Endodermal cell (in vitro differentiated cells): ENCODE results near the gene COMMD8. TPM values are rescaled to one million over a fixed set of nuclear protein-coding genes. Genes with fewer than 3 reads are reported as not detected.

Source experiments
- DNase-seq: peaks from one replicate; pipeline ENCODE4 v3.0.0-alpha.2; 2017
- H3K27ac ChIP-seq: 2 replicates; pipeline ENCODE4 v1.5.1; 2013; ENCODE audit warnings: mild to moderate bottlenecking, low read depth, low read length, moderate library complexity
- H3K27me3 ChIP-seq: 2 replicates; pipeline ENCODE4 v1.6.1; 2013; ENCODE audit warnings: mild to moderate bottlenecking, low read length, moderate library complexity; ENCODE audit not compliant: insufficient read depth, control insufficient read depth, poor library complexity, severe bottlenecking
- H3K36me3 ChIP-seq: 2 replicates; pipeline ENCODE4 v1.7.0; 2013; ENCODE audit warnings: mild to moderate bottlenecking, low read length, moderate library complexity; ENCODE audit not compliant: control insufficient read depth, insufficient read depth
- H3K4me1 ChIP-seq: one replicate; pipeline ENCODE4 v1.7.0; 2013; ENCODE audit warnings: low read length; ENCODE audit not compliant: control insufficient read depth, insufficient read depth
- H3K4me3 ChIP-seq: 2 replicates; pipeline ENCODE4 v1.5.1; 2013; ENCODE audit warnings: mild to moderate bottlenecking, low read length, moderate library complexity
- H3K9ac ChIP-seq: 2 replicates; pipeline ENCODE4 v1.6.1; 2013; ENCODE audit warnings: mild to moderate bottlenecking, low read length, moderate library complexity; ENCODE audit not compliant: poor library complexity, severe bottlenecking; ENCODE audit errors: extremely low read depth
- H3K9me3 ChIP-seq: 2 replicates; pipeline ENCODE4 v1.6.1; 2013; ENCODE audit warnings: mild to moderate bottlenecking, low read length, moderate library complexity; ENCODE audit not compliant: control insufficient read depth
- H3K27ac Mint-ChIP-seq: 2 replicates; pipeline ENCODE4 v1.8.0; 2020; ENCODE audit warnings: mixed read lengths
- H3K27me3 Mint-ChIP-seq: 2 replicates; pipeline ENCODE4 v1.8.0; 2021; ENCODE audit warnings: mild to moderate bottlenecking, mixed read lengths; ENCODE audit not compliant: insufficient read depth
- H3K36me3 Mint-ChIP-seq: 2 replicates; pipeline ENCODE4 v1.8.0; 2020; ENCODE audit warnings: low read depth, mixed read lengths
- H3K4me1 Mint-ChIP-seq: 2 replicates; pipeline ENCODE4 v1.8.0; 2020; ENCODE audit warnings: mixed read lengths
- H3K4me3 Mint-ChIP-seq: 2 replicates; pipeline ENCODE4 v1.8.0; 2020; ENCODE audit warnings: mild to moderate bottlenecking, moderate library complexity, mixed read lengths
- H3K9me3 Mint-ChIP-seq: 2 replicates; pipeline ENCODE4 v1.8.0; 2020; ENCODE audit warnings: mild to moderate bottlenecking, mixed read lengths
- CTCF ChIP-seq: fragments of 200-600 bp; sonication (generic); conservative IDR thresholded peaks from 2 replicates; pipeline ENCODE4 v1.5.0; 2021; ENCODE audit warnings: antibody characterized with exemption, mild to moderate bottlenecking
- WGBS, 2 experiments: methylation state at CpG; one replicate each; pipeline versions ENCODE4 v1.1.5 to v1.1.7; 2013; ENCODE audit warnings: missing lambda C conversion rate in 2 of 2, mixed read lengths in 1 of 2; ENCODE audit not compliant: insufficient coverage in 1 of 2, insufficient read length in 1 of 2; 5-methylcytosine and 5-hydroxymethylcytosine counted together
- total RNA-seq, 2 donors: library from RNA; stranded (reverse); fragmentation: NEBNext Ultra II Directional in 1 of 2; extraction: Animal tissue kit (Norgen Biotek cat#: 25700) in 1 of 2; gene quantifications; 2 replicates in 1 of 2; 3 replicates in 1 of 2; pipeline ENCODE4 v1.2.1, GENCODE V29; 2021

The COMMD8 gene
- total RNA-seq, 2 donors from 2014 or later: 14.7 to 17.9 TPM

DNA sequence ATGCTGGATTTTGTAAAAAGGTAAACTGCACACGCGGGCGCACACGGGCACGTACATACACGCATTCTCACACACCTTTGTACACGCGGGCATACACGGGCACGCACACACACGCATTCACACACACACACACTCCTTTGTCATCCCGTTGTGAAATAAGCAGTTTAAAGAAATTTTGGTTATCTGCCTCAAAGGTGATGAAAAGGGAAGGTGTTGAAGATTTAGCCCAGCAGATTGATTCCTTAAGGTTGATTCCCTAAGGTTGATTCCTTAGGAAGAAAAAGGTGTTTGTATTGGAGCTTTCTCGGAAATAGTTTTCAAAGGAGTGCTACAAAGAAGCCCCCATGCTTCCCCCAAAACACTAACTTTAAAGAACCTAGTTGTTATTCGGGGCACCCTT, 22.3 kb upstream of the COMMD8 start:
- peaks cover 32% of the 10 kb centered on the region for H3K27me3 Mint-ChIP-seq
- H3K27ac ChIP-seq: no peak overlapping the region
- peaks cover 9% of the 10 kb centered on the region for H3K4me1 Mint-ChIP-seq
- no peaks in the 10 kb centered on the region for H3K36me3 Mint-ChIP-seq
- peak overlapping the region; percentile 85 for H3K27ac Mint-ChIP-seq
- peaks cover 8% of the 10 kb centered on the region for H3K9me3 ChIP-seq
- peak overlapping the region; percentile 77 for H3K4me3 Mint-ChIP-seq
- H3K27me3 ChIP-seq: peaks cover 41% of the 10 kb centered on the region
- peak overlapping the region; percentile 56 for H3K9ac ChIP-seq
- no peak for DNase-seq
- no peaks in the 10 kb centered on the region for H3K4me1 ChIP-seq
- peaks cover 5% of the 10 kb centered on the region for H3K9me3 Mint-ChIP-seq
- WGBS, 2 experiments: 13% methylated on average over 3 of the region's 14 CpGs; no CpG with 5 or more reads in 1 of the 2 experiments
- peak overlapping the region; percentile 89 for H3K4me3 ChIP-seq
- H3K36me3 ChIP-seq: no peaks in the 10 kb centered on the region
- TF ChIP-seq CTCF: no peak

DNA sequence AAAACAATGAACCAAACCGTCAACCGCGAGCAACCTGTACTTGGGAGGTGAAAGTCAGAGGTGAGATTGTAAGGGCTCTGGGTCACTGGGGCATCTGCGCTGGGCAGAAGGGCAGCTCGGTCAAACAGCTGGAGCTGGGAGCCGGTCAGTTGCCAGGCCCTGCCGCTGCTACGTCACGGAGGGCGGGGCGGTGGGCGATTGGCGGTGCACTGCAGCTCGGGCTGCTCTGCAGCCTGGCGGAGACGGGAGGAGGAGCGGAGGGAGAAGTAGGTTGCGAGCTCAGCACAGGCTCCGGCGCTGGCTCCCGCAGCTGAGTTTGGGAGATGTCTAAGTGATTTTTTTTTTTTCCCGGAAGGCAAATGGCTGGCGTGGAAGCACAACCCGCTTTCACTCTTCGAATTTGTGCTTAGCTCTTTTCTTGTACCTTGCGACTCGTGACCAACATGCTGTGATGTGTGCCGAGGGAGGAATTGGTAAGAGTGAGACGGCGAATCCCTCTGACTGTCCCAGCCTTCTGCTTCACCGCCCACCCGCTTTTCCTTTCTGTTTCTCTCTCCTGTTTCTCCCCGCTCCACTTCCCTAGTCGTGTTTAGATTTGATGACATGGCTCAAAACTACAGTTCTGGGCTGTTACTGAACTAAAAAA, 21.7 kb upstream of the COMMD8 start, which contains the start of gene ATP10D:
TSS of gene ATP10D (plus strand) at position 229 of the 646 bp plus-strand sequence. CDS start 27,266 bp downstream, outside the sequence.
- 2 to 4% methylated on average over 9 to 34 of the region's 34 CpGs for WGBS, 2 experiments
- Mint-ChIP-seq H3K4me1 (peaks cover 9% of the 10 kb centered on the region), H3K4me3 (peak within 1 kb of the TSS; percentile 77), H3K9me3 (peaks cover 5% of the 10 kb centered on the region), H3K27me3 (peaks cover 30% of the 10 kb centered on the region), H3K27ac (peak within 1 kb of the TSS; percentile 85), H3K36me3 (no peaks in the 10 kb centered on the region)
- TF ChIP-seq CTCF: peak; percentile 33
- H3K9me3 ChIP-seq: peaks cover 8% of the 10 kb centered on the region
- H3K36me3 ChIP-seq: no peaks in the 10 kb centered on the region
- DNase-seq: peak; percentile 97
- peaks cover 41% of the 10 kb centered on the region for H3K27me3 ChIP-seq
- H3K4me1 ChIP-seq: no peaks in the 10 kb centered on the region
- peak within 1 kb of the TSS; percentile 89 for H3K4me3 ChIP-seq
- no peak within 1 kb of the TSS for H3K27ac ChIP-seq
- H3K9ac ChIP-seq: peak within 1 kb of the TSS; percentile 56

DNA sequence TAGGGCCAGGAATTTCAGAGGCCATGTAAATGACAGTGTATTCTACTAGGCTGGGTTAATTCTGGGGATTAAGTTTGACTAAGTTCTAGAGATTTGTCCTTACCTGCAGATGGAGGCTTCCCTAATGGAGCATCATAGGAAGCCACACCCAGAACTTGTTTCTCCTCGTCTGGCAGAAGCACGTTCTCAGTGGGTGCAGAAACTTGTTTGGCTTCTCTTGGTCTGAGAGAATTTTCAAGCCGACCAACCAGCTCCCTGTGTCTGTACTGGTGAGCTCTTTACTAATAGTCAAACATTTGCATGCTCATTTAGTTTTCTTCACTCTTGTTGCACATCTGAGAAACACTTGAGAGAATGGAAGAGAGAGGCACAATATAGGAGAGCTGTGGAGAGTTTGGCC, 20.7 kb upstream of the COMMD8 start:
- Mint-ChIP-seq H3K4me3 (no peak overlapping the region), H3K27ac (no peak overlapping the region), H3K27me3 (peaks cover 30% of the 10 kb centered on the region), H3K4me1 (peaks cover 9% of the 10 kb centered on the region), H3K36me3 (no peaks in the 10 kb centered on the region), H3K9me3 (peaks cover 5% of the 10 kb centered on the region)
- no peak for TF ChIP-seq CTCF
- Histone ChIP-seq H3K27me3 (peaks cover 41% of the 10 kb centered on the region), H3K36me3 (no peaks in the 10 kb centered on the region), H3K27ac (no peak overlapping the region), H3K4me1 (no peaks in the 10 kb centered on the region), H3K9me3 (peaks cover 8% of the 10 kb centered on the region), H3K4me3 (no peak overlapping the region), H3K9ac (no peak overlapping the region)
- 83 to 84% methylated on average over 2 to 3 of the region's 3 CpGs for WGBS, 2 experiments
- DNase-seq: no peak
